Suprapubic skin (tissue), 4 donors: ENCODE results near the gene DDAH1.
A peak's percentile ranks its signal among the peaks of the same experiment; 100 is the strongest.

Experiments used
- POLR2A ChIP-seq, 2 donors: fragments of 450-650 bp; IDR thresholded peaks; one replicate each; pipeline ENCODE4 v1.6.1; 2017; ENCODE audit warnings: antibody characterized with exemption in 2 of 2, mild to moderate bottlenecking in 2 of 2, moderate library complexity in 2 of 2
- POLR2AphosphoS5 ChIP-seq, 3 donors: sonication (generic); formaldehyde crosslinking; IDR thresholded peaks; one replicate each; pipeline ENCODE4 v1.6.1; 2017; ENCODE audit warnings: antibody characterized with exemption in 3 of 3
- TF ChIP-seq, protein P1 (sequence below), 2 donors: fragments of 200-600 bp in 1 of 2; fragments of 450-650 bp in 1 of 2; sonication (generic) in 1 of 2; IDR thresholded peaks; one replicate each; pipeline ENCODE4 v1.5.1; 2016 to 2019; ENCODE audit warnings: antibody characterized with exemption in 2 of 2, mild to moderate bottlenecking in 1 of 2, moderate library complexity in 1 of 2

- TF ChIP-seq, protein P1, sequence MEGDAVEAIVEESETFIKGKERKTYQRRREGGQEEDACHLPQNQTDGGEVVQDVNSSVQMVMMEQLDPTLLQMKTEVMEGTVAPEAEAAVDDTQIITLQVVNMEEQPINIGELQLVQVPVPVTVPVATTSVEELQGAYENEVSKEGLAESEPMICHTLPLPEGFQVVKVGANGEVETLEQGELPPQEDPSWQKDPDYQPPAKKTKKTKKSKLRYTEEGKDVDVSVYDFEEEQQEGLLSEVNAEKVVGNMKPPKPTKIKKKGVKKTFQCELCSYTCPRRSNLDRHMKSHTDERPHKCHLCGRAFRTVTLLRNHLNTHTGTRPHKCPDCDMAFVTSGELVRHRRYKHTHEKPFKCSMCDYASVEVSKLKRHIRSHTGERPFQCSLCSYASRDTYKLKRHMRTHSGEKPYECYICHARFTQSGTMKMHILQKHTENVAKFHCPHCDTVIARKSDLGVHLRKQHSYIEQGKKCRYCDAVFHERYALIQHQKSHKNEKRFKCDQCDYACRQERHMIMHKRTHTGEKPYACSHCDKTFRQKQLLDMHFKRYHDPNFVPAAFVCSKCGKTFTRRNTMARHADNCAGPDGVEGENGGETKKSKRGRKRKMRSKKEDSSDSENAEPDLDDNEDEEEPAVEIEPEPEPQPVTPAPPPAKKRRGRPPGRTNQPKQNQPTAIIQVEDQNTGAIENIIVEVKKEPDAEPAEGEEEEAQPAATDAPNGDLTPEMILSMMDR (IDR thresholded peaks at IDR 0.05): no peak
- TF ChIP-seq POLR2AphosphoS5 (IDR thresholded peaks at IDR 0.05): peak; percentile 6 to 45 (median 45)
- TF ChIP-seq POLR2A (IDR thresholded peaks at IDR 0.05): peak; percentile 53 to 76
Observed at GRCh38 chr1:85276215-85276977, 188.6 kb downstream of the DDAH1 start, which contains the start of gene BCL10.
